ENCODE data around the gene CDH4.

DNA sequence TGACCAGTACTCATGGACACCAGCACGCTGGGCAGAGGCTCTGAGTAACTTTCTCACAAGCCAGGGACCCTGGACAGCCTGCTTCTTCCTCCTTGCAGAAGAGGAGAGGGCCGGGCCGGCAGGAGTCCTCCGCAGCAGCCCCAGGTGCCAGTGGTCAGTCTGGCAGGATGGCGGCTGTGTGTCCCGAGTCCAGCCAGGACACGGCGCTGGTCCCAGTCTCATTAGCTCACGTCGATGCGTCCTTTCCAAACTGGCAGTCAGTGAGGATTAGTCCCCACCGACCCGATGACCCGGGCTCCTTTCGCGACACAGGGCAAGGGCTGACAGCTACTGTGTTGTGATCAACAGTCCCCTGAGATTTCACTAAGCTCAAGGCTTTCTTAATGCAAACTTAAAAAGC is 546.6 kb downstream of the CDH4 start:
- TF ChIP-seq, protein P1, sequence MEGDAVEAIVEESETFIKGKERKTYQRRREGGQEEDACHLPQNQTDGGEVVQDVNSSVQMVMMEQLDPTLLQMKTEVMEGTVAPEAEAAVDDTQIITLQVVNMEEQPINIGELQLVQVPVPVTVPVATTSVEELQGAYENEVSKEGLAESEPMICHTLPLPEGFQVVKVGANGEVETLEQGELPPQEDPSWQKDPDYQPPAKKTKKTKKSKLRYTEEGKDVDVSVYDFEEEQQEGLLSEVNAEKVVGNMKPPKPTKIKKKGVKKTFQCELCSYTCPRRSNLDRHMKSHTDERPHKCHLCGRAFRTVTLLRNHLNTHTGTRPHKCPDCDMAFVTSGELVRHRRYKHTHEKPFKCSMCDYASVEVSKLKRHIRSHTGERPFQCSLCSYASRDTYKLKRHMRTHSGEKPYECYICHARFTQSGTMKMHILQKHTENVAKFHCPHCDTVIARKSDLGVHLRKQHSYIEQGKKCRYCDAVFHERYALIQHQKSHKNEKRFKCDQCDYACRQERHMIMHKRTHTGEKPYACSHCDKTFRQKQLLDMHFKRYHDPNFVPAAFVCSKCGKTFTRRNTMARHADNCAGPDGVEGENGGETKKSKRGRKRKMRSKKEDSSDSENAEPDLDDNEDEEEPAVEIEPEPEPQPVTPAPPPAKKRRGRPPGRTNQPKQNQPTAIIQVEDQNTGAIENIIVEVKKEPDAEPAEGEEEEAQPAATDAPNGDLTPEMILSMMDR (IDR thresholded peaks at IDR 0.05), result no peak
- no peak for TF ChIP-seq POLR2A (IDR thresholded peaks at IDR 0.05)
